HG03460 (cell line): Measurements from ENCODE around the gene RBM4B.
A peak's percentile ranks its signal among the peaks of the same experiment; 100 is the strongest.
"Not testable (repeated sequence)": the region's sequence is repeated elsewhere in the genome, so short reads cannot be mapped to it uniquely, and the experiment has no call there.

Experiments
- ATAC-seq: cut with Tn5 transposase; IDR thresholded peaks from one replicate; pipeline ENCODE4 v1.9.1; 2021; ENCODE audit not compliant: unreplicated experiment

The RBM4B gene

DNA sequence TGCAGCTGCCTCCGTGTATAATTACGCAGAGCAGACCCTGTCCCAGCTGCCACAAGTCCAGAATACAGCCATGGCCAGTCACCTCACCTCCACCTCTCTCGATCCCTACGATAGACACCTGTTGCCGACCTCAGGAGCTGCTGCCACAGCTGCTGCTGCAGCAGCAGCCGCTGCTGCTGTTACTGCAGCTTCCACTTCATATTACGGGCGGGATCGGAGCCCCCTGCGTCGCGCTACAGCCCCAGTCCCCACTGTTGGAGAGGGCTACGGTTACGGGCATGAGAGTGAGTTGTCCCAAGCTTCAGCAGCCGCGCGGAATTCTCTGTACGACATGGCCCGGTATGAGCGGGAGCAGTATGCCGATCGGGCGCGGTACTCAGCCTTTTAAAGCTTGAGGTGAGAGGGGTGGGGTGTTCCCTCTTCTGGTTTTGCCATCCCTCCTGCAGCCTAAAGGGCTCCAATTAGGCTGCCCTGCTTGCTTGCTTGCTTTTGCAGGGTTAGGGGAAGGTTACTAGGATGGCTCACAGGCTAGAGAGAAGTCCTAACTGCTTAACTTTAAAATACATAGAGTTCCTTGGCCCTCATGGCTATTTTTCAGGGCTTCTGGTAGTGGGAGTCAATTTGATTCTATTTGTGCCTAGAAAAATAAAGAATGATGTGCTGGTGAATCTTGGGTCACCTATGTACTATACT, 33.8 kb downstream of the RBM4B start:
- ATAC-seq, result no peak

DNA sequence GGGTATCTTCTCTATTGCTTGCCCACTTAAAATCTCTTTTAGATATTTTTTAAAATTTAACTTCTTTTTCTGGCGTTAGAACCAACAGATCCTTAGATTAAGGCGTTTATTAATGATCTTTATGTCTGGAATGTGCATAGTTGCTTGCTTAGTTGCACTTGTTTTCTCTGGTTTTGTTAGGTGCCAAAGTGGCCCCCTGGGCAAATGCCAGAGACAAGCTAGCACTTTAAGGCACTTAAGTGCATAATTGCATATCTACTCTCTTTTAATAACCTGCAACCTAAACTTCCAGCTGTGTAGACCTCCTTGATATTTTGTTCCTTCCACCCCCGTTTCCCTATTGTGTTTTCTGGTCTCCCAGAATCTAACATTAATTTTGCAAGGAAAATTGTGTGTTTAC, 35.9 kb downstream of the RBM4B start:
- ATAC-seq, result no peak

DNA sequence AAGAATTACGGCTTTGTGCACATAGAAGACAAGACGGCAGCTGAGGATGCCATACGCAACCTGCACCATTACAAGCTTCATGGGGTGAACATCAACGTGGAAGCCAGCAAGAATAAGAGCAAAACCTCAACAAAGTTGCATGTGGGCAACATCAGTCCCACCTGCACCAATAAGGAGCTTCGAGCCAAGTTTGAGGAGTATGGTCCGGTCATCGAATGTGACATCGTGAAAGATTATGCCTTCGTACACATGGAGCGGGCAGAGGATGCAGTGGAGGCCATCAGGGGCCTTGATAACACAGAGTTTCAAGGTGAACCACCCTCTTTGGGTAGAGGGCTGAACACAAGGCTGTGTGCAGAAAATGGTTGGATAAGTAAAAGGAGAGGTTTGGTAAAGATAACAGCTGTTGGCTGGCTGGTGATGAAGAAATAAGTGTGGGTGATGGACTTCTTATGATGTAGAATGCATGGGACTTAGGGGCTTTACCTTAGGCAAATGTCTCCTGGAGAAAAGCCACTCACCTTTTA, 37.8 kb downstream of the RBM4B start:
- not testable (repeated sequence) for ATAC-seq

DNA sequence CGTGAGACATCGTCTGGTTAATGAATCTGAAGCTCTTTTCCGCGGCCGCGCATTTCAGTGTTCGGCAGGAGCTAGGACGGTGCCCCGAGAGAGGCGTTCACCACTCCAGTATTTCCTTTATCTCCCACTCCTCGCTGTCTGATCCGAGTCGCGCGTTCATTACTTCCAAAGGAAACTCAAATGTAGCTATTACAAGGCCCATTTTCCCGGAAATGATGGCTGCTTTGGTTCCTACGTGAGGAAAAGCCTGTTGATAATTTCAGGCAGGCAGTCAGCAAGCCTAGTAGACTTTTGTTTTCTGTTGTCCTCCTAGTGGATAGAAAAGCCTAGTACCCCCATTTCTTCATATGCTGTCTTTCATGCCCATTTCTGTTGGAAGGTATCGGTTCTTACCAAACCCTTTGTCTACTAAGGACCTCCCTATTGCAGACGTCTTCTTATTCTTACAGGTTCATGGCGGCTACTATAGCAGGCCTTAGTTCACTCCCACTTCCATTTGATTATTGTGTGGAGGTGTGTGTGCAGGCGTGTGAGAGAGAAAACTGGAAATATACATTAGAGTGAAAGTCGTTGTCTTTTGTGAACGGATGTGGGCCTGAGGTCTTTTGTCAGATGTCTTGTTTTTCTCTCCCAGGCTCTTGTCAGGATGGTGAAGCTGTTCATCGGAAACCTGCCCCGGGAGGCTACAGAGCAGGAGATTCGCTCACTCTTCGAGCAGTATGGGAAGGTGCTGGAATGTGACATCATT, 38.4 kb downstream of the RBM4B start:
- no peak for ATAC-seq

DNA sequence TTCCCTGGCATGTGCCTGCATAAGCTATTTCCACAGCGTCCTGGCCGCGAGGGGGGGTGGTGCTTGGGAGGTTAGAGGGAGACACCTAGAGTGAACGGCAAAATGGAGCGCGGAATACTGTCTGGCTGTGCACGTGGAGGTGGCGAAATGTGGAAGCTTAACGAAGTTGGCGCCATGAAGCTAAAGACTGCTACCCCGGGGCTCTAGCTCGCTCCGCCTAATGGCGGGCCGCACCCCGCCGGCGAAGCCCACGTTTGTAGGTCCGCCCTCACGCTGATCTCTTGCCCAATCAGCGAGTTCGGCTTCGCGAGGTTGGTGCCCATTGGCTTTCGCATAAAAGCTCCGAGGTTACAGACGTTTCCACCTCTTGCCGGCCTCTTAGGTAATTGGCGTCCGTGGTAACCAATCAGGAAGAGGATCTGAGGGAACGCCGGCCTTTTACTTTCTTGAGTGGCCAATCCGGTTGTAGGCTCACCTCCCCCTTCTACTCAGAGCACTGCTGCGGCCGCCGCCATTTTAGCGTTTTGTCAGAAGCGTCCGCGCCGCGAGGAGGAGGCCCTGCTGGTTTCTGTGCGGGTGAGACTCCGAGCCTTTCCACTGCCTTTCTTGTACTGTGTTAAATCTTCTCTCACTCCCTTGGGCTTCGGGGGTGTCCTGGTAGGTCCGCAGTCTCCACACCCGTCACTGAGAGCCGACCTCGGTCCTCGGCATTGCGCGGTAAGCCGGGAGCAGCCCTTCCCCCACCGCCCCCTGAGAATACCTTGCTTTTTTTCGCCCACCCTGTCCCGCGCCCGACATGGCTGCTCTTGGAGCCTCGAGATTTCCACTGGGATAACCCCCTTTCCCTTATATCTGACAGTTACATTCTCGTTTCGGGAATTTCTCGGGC, 39.3 kb downstream of the RBM4B start, which contains the start of gene RBM4:
Gene RBM4, plus strand, starts transcription at position 527 of the 889 bp plus-strand sequence. CDS start 1,009 bp downstream, outside the sequence.
- peak; percentile 89 for ATAC-seq

DNA sequence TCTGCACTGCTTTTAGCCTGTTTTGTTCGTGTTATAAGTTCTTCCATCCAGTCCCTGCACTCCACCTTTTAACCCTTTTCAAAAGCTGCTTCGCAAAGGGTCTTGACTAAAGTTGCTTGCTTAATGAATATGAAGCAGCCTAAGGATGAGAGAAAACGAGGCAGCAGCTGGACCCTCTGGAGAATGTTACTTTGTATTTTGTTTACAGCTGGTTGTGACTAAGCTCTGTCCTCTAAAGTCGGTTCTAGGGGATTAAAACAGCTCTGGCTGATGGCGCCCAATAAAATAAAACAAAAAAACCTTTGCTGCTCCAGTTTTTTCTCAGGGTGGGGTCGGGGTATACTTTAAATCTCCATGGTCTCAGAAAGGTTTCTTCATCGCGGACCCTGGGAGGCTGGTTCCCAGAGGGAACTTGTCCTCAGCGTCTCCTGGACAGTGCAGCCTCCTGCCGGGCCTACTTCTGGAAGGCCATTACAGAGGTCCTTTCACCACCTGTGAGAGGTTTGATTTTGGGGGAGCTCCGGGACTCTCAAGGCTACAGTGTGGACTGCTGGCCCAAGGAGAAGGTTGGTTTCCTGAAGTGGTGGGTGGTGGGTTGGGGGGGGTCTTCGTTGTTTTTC, 40.0 kb downstream of the RBM4B start:
- no peak for ATAC-seq

DNA sequence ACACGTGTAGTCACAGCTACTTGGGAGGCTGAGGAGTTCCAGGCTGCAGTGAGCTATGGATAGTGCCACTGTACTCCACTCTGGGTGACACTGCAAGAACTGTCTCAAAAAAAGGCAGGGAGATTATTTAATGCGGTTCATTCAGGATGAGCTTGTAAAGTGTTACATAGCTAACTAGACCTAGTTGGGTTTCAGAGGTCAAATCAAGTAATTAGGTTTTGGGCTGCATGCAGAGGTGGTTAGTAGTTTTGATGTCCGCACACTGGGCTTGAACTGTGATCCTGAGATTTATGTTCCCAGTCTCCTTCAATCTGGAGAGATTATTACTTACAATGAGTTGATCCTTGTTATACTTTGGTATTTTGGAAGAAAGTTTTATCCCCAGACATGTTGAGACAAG, 41.3 kb downstream of the RBM4B start:
- no peak for ATAC-seq

DNA sequence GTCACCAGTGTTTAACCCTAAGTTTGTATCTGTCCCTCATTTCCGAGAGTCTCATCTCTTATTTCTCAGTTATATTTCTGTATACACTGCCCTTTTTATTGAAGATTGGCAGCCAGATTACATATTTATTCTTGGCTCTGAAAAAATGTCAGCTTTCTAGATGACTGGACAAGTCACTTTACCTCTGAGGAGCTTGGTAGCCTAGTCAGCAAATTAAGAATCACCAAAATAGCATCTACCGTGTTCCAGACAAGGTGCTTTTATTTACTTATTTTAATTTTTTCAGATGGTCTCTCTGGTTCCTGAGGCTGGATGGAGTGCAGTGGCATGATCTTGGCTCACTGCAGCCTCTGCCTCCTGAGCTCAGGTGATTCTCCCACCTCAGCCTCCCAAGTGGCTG, 44.7 kb downstream of the RBM4B start:
- no peak for ATAC-seq

DNA sequence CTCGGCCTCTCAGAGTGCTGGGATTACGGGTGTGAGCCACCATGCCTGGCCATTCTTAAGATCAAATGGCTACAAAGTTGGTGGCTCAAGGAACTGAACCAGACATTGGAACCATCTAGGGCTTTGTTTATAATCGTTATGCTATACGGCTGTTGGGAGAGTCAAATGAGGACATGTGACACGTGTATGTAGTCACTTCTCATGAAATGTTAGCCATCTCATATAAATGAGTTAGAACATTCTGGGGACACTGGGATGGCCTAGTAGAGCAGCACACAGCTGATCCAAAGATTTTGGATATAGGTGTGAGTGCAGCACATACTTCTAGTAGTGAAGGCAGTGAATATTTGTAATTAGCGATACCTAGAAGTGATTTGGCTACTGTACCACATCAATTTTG, 45.8 kb downstream of the RBM4B start:
- no peak for ATAC-seq

DNA sequence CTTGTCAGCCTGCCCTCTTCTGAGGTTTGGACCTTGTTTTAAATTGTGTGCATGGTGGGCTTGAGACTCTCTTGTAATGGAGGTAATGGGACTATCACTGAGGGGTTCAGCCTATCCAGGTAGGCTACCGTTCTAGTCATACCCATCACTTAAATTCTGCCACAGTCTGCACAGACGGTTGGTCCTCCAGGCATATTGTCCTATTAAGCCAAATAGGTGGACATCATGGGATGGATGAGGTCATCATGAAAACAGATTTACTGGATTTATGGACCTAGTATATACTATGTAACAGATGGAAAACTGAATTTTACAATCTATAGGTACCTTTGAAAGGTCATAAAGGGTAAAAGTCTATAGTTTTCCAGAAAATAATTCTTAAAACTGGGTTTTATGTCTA, 48.3 kb downstream of the RBM4B start:
- no peak for ATAC-seq

DNA sequence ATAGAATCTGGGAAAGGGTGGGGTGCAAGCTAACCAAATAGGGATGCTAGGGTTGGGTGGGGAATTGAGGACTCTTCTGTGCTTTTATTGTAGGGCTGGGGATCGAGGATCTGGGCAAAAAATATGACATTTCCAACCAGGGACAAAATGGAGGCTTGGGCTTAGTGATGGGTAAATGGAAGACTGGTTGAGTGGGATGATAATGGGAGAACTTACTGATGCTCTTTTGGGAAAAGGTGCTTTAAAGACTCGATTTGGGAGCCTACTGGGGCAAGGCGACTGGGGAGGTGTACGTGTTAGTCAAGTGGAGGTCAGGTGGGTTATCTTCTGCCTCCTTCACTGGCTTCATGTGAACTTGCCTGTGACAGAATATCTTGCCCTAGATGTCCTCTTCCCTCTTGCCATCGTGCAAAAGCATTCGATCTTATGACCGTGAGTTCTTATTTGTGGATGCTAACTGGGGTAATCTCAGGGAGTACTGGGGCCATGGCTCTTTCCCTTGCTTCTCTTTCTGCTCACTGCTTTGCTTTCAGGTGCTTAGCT, 49.6 kb downstream of the RBM4B start:
- no peak for ATAC-seq

DNA sequence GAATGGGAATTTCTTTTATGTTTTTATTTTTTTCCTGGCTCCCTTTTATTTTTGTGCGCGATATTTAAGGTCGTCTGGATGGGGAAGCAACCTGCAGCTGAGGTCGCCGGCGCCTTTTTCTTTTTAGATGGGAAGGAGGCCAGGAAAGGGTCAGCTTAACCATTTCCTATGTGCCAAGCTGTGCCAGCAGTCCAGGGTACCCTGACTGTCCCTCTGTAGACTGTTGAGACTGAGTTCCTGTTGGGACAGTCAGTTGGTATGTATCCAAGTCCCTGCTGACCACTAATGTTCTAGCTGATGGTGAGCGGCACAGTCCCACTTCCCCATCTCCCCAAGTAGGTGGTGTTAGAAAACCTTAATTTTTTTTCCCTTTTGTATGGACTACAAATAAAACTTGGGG, 50.8 kb downstream of the RBM4B start:
- ATAC-seq, result no peak

DNA sequence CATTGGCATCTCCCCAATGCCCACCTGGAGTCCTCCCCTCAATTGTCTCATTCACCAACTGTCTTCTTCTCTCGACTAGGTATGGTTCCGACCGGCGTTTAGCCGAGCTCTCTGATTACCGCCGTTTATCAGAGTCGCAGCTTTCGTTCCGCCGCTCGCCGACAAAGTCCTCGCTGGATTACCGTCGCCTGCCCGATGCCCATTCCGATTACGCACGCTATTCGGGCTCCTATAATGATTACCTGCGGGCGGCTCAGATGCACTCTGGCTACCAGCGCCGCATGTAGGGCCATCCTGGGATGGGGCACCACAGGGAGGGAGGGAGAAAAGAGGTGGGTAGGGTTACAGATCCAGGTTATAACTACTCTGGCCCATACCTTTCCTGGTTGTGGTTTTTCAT, 51.3 kb downstream of the RBM4B start:
- no peak for ATAC-seq

DNA sequence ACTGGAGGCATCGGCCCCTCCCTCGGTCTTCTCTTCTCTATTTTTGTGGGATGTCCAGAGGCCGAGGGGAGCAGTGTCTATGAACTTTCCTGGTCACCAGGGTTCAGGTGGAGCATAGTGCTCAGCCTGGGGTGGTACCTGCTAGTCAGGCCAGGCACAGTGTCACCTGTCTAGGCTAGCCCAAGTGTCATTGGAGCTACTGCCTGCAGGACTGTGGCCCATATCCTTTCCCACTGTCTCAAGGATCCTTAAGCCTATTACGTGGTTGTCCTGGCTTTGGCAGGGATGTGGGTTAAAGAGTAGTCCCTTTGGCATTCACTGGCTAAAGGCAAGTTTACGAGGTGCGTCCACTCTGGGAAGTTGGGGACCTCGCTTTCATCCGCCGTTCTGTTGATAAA, 51.9 kb downstream of the RBM4B start:
- no peak for ATAC-seq

DNA sequence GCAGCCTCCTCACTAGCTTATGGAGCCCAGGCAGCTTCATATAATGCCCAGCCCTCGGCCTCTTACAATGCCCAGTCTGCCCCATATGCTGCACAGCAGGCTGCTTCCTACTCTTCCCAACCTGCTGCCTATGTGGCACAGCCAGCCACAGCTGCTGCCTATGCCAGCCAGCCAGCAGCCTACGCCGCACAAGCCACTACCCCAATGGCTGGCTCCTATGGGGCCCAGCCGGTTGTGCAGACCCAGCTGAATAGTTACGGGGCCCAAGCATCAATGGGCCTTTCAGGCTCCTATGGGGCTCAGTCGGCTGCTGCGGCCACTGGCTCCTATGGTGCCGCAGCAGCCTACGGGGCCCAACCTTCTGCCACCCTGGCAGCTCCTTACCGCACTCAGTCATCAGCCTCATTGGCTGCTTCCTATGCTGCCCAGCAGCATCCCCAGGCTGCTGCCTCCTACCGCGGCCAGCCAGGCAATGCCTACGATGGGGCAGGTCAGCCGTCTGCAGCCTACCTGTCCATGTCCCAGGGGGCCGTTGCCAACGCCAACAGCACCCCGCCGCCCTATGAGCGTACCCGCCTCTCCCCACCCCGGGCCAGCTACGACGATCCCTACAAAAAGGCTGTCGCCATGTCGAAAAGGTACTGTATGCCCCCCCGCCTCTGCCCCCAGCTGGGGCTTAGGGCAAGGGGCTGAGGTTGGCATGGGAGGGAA, 52.5 kb downstream of the RBM4B start:
- no peak for ATAC-seq

DNA sequence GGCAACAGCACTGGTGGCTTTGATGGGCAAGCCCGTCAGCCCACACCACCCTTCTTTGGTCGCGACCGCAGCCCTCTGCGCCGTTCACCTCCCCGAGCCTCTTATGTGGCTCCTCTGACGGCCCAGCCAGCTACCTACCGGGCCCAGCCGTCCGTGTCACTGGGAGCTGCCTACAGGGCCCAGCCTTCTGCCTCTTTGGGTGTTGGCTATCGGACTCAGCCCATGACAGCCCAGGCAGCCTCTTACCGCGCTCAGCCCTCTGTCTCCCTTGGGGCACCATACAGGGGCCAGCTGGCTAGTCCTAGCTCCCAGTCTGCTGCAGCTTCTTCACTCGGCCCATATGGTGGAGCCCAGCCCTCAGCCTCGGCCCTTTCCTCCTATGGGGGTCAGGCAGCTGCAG, 53.2 kb downstream of the RBM4B start:
- no peak for ATAC-seq

DNA sequence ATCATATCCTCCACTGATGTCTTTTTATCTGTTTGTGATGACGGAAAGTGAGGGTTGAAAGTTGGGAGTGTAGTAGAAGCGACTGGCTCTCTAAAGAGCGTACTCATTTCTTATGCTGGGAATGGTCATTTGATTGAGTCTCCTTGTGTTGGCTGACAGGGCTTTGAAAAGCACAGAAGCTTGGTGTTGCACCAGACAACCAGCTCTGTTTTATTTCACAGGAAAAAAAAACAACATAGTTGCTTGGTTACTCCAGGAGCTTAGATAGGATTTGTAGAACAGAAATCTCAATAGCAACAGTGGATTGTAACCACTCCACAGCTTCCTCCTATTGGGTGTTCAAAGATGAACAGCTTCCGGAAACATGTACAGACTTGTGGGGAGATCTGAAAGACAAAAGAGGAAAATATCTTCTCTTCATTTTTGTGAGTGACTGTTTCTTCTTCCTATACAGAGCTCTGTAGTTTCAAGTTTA, 58.6 kb downstream of the RBM4B start:
- no peak for ATAC-seq

DNA sequence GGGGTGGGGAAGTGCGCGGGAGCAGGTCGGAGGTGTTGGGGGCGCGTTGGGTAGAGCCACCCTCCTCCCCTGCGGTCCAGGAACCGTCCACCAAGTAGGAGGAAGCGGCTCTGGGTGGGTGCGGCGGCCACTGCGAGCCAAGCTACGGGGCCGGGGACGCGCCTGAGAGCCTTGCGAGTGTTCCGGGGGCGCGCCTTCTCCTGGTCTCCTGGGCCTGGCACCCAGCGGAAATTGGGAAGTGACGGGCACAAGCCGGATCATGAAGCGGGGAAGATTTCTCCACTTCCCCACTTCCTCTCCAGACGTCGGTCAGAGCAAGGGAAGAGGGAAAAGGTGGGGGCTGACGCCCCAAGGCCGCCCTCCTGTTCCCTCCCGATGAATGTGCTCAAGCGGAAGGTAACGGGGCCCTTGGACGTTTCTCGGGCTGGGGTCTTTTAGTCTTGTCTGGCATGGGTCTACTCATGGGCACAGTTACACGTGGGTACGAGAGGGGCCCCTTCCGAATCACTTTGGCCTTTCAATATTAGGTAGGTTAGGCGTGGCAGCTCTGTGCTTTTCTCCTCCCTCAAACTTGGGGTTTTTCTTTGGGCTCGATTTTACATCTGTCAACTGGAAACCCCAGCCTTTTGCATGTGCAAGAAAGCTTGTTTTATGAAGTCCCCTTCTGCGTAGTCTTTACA, 60.4 kb downstream of the RBM4B start:
- peak; percentile 11 for ATAC-seq
